OCI-LY7 (cell line): ENCODE measurements around the gene EZH1. TPM values are rescaled to one million over a fixed set of nuclear protein-coding genes. Genes with fewer than 3 reads are reported as not detected.

Experiments used
- BruUV-seq: library from RNA; stranded (reverse); fragments of 400-500 nt; replicated peaks from 2 replicates; lab custom pipeline; 2021; lab: Mats Ljungman, UMichigan
- CTCF ChIA-PET: fragments of 300-600 bp; sonication (Branson Sonifier 250); formaldehyde crosslinking; loops from one replicate; lab custom pipeline; 2022; ENCODE audit warnings: antibody characterized with exemption; ENCODE audit not compliant: unreplicated experiment; lab: Charles Lee
- POLR2A ChIA-PET: fragments of 300-600 bp; sonication (Branson Sonifier 250); formaldehyde crosslinking; loops from one replicate; lab custom pipeline; 2022; ENCODE audit warnings: antibody characterized with exemption; lab: Charles Lee
- DNase-seq: peaks from one replicate; pipeline ENCODE4 v3.0.0-alpha.2; 2015; ENCODE audit warnings: low spot score
- H2AFZ ChIP-seq: fragments of 200-600 bp; sonication (generic), shearing (Covaris generic); 2 replicates; pipeline ENCODE4 v1.6.1; 2014; ENCODE audit warnings: mild to moderate bottlenecking, antibody characterized with exemption, low read length, moderate library complexity
- H3K27ac ChIP-seq: fragments of 200-600 bp; sonication (generic); 2 replicates; pipeline ENCODE4 v1.5.1; 2014; ENCODE audit warnings: mixed run types, low read depth, mild to moderate bottlenecking, moderate library complexity, low read length, inconsistent platforms; ENCODE audit not compliant: poor library complexity, severe bottlenecking
- H3K36me3 ChIP-seq: fragments of 200-600 bp; sonication (generic); 2 replicates; pipeline ENCODE4 v1.6.1; 2014; ENCODE audit warnings: mild to moderate bottlenecking, antibody characterized with exemption, low read length, moderate library complexity, mixed read lengths; ENCODE audit not compliant: insufficient read depth
- H3K4me1 ChIP-seq: fragments of 200-600 bp; sonication (generic); 2 replicates; pipeline ENCODE4 v1.5.1; 2014; ENCODE audit warnings: mild to moderate bottlenecking, low read length; ENCODE audit not compliant: insufficient read depth, poor library complexity, severe bottlenecking
- H3K4me2 ChIP-seq: fragments of 200-600 bp; sonication (generic); 2 replicates; pipeline ENCODE4 v1.6.1; 2014; ENCODE audit warnings: mild to moderate bottlenecking, low read length
- H3K4me3 ChIP-seq: fragments of 200-600 bp; sonication (generic); 2 replicates; pipeline ENCODE4 v1.5.1; 2014; ENCODE audit warnings: mild to moderate bottlenecking, low read depth, low read length; ENCODE audit not compliant: poor library complexity, severe bottlenecking
- H3K79me2 ChIP-seq: fragments of 200-600 bp; sonication (generic); 2 replicates; pipeline ENCODE4 v1.6.1; 2016; ENCODE audit warnings: low read depth, mild to moderate bottlenecking, low read length, moderate library complexity, mixed read lengths; ENCODE audit not compliant: insufficient read depth
- H3K9me2 ChIP-seq: fragments of 200-600 bp; sonication (generic); 2 replicates; pipeline ENCODE4 v1.6.1; 2016; ENCODE audit warnings: mild to moderate bottlenecking, low read length, mixed read lengths; ENCODE audit not compliant: insufficient read depth
- H3K9me3 ChIP-seq: fragments of 200-600 bp; sonication (generic); 2 replicates; pipeline ENCODE4 v1.6.1; 2014; ENCODE audit warnings: mild to moderate bottlenecking, mixed run types, low read length, mixed read lengths
- H4K20me1 ChIP-seq: fragments of 200-600 bp; sonication (generic); 2 replicates; pipeline ENCODE4 v1.6.1; 2014; ENCODE audit warnings: mild to moderate bottlenecking, antibody characterized with exemption, low read length, moderate library complexity, mixed read lengths; ENCODE audit not compliant: insufficient read depth
- CTCF ChIP-seq: fragments of 200-600 bp; sonication (generic); conservative IDR thresholded peaks from 2 replicates; pipeline ENCODE4 v1.5.1; 2014; ENCODE audit warnings: mild to moderate bottlenecking, antibody characterized with exemption, low read length, moderate library complexity, mixed read lengths
- EZH2phosphoT487 ChIP-seq: fragments of 200-600 bp; sonication (generic); IDR thresholded peaks from 2 replicates; pipeline ENCODE4 v1.6.1; 2018; ENCODE audit warnings: low read depth, borderline replicate concordance, mild to moderate bottlenecking, mixed run types, antibody characterized with exemption, low read length, moderate library complexity, mixed read lengths
- intact Hi-C: fragments of 100-400 bp; cut with micrococcal nuclease; formaldehyde crosslinking; loops from one replicate; pipeline ENCODE4 v1.10.0; 2022; ENCODE audit not compliant: unreplicated experiment
- total RNA-seq, 2 experiments: library from RNA; depleted of rRNA in 1 of 2; stranded (reverse); fragments of >200 nt in 1 of 2; shearing (Covaris generic) in 1 of 2; gene quantifications; 2 replicates each; pipeline ENCODE4 v1.2.3, GENCODE V29; 2014 to 2022

EZH1 gene
- total RNA-seq, 2 experiments from 2014 or later = 57.1 to 62.4 TPM

GRCh38 chr17:42683407-42684034, 61.3 kb downstream of the EZH1 start:
- intact Hi-C loops = no loop called here
- Histone ChIP-seq H3K4me3 (no peak overlapping the region), H2AFZ (no peak overlapping the region), H3K4me2 (no peak overlapping the region), H3K4me1 (peaks cover 37% of the 10 kb centered on the region), H3K9me2 (no peaks in the 10 kb centered on the region), H3K79me2 (no peaks in the 10 kb centered on the region), H3K9me3 (no peaks in the 10 kb centered on the region), H3K36me3 (no peaks in the 10 kb centered on the region), H3K27ac (no peak overlapping the region), H4K20me1 (no peaks in the 10 kb centered on the region)
- ChIA-PET POLR2A (no interaction called here), CTCF (no interaction called here)
- no TSS peak for BruUV-seq
- no peak for DNase-seq
- no peak for TF ChIP-seq EZH2phosphoT487
- TF ChIP-seq CTCF = no peak

GRCh38 chr17:42682722-42683403, 62.0 kb downstream of the EZH1 start:
- no peak overlapping the region for H3K4me2 ChIP-seq
- no peak overlapping the region for H3K4me3 ChIP-seq
- intact Hi-C loops = no loop called here
- H2AFZ ChIP-seq = no peak overlapping the region
- no peak for DNase-seq
- POLR2A ChIA-PET = interaction anchor here (0.5 to 0.6 kb wide), 2 partner anchors 60 to 316 kb away, joined by 3 to 5 read pairs; no protein-coding TSS in a partner anchor
- no TSS peak for BruUV-seq
- H4K20me1 ChIP-seq = no peaks in the 10 kb centered on the region
- peaks cover 40% of the 10 kb centered on the region for H3K4me1 ChIP-seq
- H3K9me3 ChIP-seq = no peaks in the 10 kb centered on the region
- no peak overlapping the region for H3K27ac ChIP-seq
- H3K36me3 ChIP-seq = no peaks in the 10 kb centered on the region
- no peaks in the 10 kb centered on the region for H3K9me2 ChIP-seq
- TF ChIP-seq EZH2phosphoT487 (no peak), CTCF (no peak)
- CTCF ChIA-PET = no interaction called here
- H3K79me2 ChIP-seq = no peaks in the 10 kb centered on the region
